HG03045 (cell line): ENCODE results near the gene NDUFA13.

Source experiments
- ATAC-seq: cut with Tn5 transposase; IDR thresholded peaks from one replicate; pipeline ENCODE4 v1.9.1; 2021; ENCODE audit warnings: mild to moderate bottlenecking, moderate library complexity; ENCODE audit not compliant: unreplicated experiment

NDUFA13 gene

GRCh38 chr19:19488875-19489690 lies 26.9 kb upstream of the NDUFA13 start:
- no peak for ATAC-seq

DNA sequence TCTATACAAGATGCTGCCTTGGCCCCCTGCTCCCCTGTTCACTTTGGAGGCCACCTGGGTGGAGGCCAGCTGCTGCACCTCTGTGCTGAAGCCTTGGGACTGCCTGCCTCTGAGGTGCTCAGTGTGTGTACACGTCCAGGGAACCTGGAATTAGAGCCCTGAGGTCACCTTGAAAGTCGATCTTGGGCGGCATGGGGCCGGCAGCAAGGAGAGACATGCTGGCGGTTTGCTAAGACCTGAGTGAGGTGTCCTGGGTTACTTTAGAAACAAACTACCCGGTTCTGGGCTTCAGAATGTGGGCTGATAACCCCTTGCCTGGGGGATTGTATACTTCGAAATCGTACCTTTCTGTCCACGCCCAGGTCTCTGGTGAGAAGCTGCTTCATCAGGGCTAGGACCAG lies 26.2 kb upstream of the NDUFA13 start:
- no peak for ATAC-seq

DNA sequence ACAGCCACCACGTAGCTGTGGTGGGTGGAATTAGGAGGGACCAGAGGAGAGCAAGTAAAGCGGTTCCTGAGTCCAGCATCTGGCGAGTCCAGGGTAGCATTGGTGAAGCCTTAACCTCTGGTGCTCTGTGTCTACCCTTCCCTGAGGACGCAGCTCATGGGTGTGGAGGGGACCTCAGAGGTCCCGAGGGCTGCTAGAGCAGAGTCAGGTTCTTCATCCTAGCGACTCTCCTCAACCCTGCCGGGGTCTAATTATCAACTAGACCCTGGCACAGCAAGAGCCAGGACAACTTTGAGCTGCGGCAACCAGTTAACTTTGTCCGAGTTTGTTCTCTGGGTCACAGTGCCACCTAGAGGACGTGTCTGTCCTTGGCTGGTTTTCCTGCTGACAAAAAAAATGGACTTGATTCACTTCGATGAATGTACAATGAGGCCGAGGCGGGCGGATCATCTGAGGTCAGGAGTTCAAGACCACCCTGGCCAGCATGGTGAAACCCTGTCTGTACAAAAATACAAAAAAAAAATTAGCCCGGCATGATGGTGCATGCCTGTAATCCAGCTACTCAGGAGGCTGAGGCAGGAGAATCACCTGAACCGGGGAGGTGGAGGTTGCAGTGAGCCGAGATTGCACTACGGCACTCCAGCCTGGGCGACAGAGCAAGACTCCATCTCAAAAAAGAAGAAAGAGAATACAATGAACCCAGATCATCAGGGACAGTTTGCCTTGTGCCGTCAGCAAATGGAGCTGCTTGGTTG lies 25.6 kb upstream of the NDUFA13 start:
- no peak for ATAC-seq

GRCh38 chr19:19491321-19492025 lies 24.6 kb upstream of the NDUFA13 start:
- ATAC-seq: no peak

GRCh38 chr19:19492026-19492610 lies 23.9 kb upstream of the NDUFA13 start:
- ATAC-seq: no peak

- ATAC-seq: no peak
These were observed 22.0 kb upstream of the NDUFA13 start for GRCh38 chr19:19493841-19494546.

- ATAC-seq: no peak
These were observed 20.1 kb upstream of the NDUFA13 start for GRCh38 chr19:19495614-19496603.

- ATAC-seq: no peak
These were observed 17.6 kb upstream of the NDUFA13 start for GRCh38 chr19:19498255-19498991.

DNA sequence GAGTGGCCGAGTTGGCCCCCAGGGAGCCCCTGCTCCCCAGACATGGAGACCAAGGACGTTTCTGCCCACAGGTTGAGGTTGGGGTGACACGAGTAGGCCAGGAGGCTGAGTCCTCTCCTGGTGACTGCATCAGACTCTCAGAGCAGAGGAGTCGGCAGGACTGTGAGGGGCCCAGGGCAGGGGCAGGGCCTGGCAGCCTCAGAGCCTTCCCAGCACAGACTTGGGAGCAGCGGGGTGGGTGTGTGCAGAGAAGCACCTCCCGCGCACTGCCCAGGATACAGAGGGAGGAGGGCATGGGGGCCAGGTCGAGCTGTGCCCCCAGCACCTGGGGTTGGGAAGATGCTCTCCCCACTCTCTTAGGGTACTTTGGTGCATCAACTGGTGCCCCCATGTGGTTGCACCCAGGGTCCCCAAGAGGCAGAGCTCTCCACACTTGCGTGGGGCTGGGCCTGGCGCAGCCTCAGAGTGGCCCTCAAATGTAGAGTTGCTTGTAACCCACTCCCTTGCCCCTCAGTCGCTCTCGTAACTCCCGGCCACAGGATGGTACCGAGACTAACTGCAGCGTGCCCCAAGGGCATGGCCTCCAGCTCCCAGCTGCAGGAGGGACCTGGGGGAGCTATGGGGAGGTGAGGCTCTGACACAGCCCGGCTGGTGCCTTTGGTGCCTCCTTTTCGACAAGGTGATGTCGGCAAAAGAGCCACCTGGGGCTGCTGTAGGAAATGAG lies 16.6 kb upstream of the NDUFA13 start:
- no peak for ATAC-seq

- ATAC-seq: no peak
These were observed 14.9 kb upstream of the NDUFA13 start for GRCh38 chr19:19500975-19501644.

- no peak for ATAC-seq
These were observed 14.2 kb upstream of the NDUFA13 start for GRCh38 chr19:19501798-19502197.

- no peak for ATAC-seq
These were observed 13.7 kb upstream of the NDUFA13 start for GRCh38 chr19:19502281-19502680.

DNA sequence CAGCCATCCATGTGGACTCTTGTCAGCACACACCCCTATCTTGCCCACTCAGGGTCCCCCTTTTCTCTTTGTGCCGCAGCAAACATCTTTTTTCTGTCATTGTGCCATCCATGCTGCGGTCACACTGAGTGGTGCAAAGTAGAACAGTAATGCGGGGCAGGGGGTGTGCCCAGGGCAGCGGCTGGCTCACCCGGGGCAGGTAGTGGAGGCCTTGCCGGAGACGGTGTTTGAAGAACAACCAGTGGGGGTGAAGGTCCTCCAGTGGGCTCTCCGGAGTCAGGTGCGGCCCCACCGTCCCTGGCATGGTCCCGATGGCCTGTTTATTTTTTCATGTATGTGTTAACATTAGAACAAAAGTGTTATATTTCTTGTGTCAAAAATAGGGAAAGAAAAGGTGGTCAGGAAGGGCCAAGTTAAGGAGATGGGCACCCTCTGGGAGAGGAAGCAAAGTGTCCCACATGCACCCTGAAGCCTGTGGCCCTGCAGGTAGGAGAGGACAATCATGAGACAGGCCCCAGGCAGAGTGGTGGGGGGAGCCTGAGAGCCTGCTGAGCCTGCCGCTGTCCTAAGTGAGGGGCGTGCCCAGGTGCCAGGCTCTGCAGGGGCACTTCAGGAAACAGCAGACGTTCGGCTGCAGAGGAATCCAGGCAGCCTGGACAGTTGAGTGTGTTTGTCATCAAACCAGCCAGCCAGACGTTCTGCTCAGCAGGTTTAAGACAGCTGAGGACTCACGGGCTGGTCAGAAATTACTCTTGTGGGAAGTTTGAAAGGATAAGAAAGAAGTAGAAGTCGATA lies 13.0 kb upstream of the NDUFA13 start:
- no peak for ATAC-seq

GRCh38 chr19:19504754-19505668 lies 11.0 kb upstream of the NDUFA13 start:
- ATAC-seq: no peak

DNA sequence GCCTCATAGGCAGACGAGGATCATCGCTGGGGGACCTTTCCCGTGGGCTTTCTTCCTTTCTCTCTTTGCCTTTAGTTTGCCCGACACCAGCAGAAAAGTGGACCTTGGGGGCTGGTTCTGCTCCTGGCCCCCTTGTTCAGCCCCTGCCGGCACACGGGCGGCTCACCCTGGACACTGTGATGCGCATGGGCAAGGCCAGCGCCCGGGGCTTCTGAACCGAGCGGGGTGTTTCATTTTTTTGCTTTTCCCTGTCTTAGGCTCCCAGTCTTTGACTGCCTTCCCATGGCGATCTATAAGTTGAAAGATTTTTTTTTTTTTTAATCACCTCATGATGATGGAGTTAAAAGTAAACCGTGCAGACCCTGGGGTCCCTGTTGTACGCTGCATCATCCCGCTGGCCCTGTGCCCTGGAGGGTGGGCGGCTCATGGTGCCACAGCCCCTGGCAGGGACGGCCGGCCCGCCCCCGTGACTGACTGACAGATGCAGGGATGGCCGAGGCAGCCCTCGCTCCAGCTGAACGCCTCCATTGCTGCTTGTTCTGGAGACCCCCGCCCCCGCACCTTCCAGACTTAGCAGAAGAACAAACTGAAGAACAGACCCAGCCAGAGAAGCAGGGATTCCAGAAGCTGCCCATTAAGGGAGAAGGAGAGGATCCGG lies 10.2 kb upstream of the NDUFA13 start:
- ATAC-seq: no peak
